OCI-M1 (cell line): ENCODE results near the gene POM121L12.

ENCODE experiments used
- DNase-seq: peaks from one replicate; lab custom pipeline; 2025; lab: John Stamatoyannopoulos, UW

The POM121L12 gene

DNA sequence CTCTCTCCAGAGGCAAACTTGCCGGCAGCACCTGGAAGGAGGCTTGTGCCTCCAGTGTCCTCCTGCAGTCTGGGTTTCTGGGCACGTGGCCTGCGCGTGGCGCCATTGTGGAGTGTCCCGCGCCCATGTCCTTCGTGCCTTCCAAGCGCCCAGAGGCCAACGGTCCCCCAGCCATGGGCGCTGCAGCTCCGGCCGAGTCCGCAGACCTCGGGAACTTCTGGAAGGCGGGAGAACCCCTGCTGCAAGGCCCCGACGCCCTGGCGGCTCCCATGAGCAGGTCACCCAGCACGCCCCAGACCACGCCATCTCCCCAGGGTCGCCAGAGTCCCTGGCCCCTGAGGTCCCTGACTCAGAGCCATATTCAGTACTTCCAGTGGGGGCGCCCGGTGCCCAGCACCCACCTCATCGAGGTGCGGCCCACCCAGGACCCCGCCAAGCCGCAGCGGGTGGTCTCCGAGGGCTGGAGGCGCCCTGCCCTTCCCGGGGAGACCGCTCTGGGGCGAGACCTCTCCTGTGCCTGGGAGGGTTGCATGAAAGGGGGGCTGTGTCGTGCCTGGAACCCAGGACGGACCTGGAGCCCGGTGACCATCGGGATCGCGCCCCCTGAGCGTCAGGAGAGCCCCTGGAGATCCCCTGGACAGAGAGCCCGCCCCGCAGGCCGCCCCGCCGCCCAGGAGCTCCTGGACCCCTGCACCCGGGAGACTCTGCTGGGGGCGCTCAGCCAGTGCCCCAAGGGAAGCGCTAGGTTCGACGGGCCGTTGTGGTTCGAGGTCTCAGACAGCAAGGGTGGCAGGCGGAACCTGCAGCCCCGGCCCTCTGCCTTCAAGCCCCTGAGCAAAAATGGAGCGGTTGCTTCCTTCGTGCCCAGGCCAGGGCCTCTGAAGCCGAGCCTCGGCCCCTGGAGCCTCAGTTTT lies at the start of gene POM121L12:
POM121L12 (plus strand) TSS at position 135 of the 914 bp plus-strand sequence; CDS start at position 174, 39 bp downstream.
- DNase-seq: no peak

- DNase-seq: no peak
Measured at GRCh38 chr7:52992001-52992400, 43.4 kb upstream of the POM121L12 start.

GRCh38 chr7:52992479-52993162 lies 42.8 kb upstream of the POM121L12 start:
- no peak for DNase-seq

DNA sequence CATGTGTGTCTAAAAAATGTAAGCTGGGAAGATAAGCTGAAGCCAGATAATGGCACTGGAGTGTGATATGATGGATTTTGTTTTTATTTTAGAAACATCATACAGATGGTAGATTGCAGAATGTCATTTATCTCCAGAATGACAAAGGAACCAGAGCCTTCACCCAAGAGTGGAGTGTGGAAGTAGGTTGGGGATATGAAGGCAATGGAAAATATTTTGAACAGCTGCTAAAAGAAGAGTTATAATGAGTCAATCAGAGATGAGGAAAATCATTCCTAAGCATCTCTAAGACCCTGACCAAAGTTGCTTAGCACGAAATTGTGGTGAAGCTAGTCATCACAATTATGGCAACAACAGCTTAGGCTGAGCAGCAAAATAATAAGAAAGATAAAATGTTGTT lies 39.8 kb upstream of the POM121L12 start:
- DNase-seq: no peak

DNA sequence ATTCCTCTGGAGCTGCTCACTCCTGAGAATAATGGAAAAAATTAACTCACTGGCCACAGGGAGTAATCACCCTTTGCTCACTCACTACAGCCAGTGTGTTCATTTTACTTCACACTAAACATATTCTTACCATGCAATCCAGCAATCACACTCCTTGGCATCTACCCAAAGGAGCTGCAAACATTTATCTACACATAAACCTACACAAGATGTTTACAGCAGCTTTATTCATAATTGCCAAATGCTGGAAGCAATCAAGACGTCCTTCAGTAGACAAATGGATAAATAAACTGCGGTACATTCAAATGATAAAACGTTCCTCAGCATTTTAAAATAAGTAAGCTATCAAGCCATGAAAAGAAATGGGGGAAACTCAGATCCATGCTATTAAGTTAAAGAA lies 34.2 kb upstream of the POM121L12 start:
- DNase-seq: no peak

DNA sequence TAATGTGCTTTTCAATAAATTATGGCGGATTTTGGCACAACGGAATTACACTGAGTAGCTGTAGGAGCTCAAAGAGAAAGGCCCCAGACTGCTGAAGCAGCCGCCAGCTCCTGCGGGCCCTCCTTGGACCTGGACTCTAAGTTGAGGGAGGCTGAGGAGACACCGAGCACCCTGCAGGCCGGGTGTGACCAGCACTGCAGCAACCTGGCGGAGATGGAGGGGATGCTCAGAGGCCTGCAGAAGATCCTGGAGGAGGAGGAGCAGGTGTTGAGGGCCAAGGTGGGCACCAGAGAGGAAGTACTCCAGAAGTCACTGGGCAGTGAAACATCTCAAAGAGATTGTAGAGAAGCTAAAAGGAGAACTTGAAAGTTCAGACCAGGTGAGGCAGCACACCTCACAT lies 33.0 kb upstream of the POM121L12 start:
- no peak for DNase-seq

GRCh38 chr7:53003653-53004445 lies 31.6 kb upstream of the POM121L12 start:
- DNase-seq: no peak

- no peak for DNase-seq
Measured at GRCh38 chr7:53013925-53014324, 21.5 kb upstream of the POM121L12 start.

DNA sequence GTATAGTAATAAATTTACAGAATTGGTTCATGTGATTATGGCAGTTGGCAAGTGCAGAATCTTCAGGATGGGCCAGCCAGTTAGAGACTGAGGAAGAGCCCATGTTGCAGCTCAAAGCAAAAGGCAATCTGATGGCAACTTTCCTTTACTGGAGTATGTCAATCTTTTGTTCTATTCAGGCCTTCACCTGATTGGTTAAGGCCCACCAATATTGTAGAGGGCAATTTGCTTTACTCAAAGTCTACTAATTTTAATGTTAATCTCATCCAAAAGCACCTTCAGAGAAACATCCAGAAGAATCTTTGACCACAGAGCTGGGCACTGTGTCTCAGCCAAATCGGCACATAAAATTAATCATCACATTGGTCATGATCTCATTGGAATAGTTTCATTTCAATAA lies 20.0 kb upstream of the POM121L12 start:
- DNase-seq: no peak

- DNase-seq: no peak
Measured at GRCh38 chr7:53022893-53023292, 12.5 kb upstream of the POM121L12 start.

GRCh38 chr7:53048638-53049037 lies 13.2 kb downstream of the POM121L12 start:
- DNase-seq: no peak

DNA sequence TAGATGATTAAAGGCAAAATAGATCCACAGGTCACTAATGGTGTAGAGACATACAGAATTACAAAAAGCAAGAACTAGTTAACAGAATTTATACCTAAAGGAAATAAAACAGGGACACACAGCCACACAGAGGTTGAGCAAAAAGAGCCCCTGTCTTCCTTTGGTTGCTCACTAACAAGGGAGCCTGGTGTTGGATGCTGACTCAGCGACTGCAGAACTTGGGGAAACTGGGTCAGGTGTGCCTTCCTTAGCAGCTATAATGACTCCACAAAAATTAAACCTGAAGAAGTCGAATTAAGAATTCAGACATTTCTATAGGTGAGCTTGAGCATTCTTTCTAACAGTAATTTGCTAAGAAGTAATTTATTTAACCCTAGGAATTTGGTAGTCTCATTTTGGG lies 15.0 kb downstream of the POM121L12 start:
- DNase-seq: no peak

DNA sequence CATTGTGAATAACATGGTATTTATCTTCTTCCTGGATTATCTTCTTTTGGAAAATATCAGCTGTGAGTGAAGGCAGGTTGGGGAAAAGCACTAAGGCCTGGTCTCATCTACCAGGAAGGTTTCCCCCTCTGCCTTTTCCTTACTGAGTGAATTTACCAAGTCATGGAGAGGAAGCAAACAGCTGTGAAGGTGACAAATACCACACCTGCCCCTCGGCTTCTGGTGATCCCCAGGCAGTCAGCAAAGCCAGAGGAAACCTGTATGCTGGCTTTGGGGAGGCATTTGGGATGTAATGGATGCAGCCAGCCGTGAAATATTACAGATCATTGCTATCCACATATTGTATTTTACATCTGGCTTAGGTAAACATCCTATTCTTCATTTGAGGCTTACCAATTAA lies 24.2 kb downstream of the POM121L12 start:
- no peak for DNase-seq

- DNase-seq: no peak
Measured at GRCh38 chr7:53060066-53060465, 24.6 kb downstream of the POM121L12 start.

- DNase-seq: no peak
Measured at GRCh38 chr7:53062796-53063195, 27.4 kb downstream of the POM121L12 start.

GRCh38 chr7:53068673-53069072 lies 33.2 kb downstream of the POM121L12 start:
- DNase-seq: no peak

- no peak for DNase-seq
Measured at GRCh38 chr7:53070883-53071282, 35.5 kb downstream of the POM121L12 start.
